Activated CD8-positive, alpha-beta memory T cell treated with anti-CD3 and anti-CD28 coated beads, Interleukin-2, amount 50 U/mL, for 24 hours (primary cell): Measurements from ENCODE around the gene CT47B1.
"Not testable (repeated sequence)": the region's sequence is repeated elsewhere in the genome, so short reads cannot be mapped to it uniquely, and the experiment has no call there.

Experiments used
- DNase-seq: peaks from one replicate; pipeline ENCODE4 v3.0.0-alpha.2; 2020; ENCODE audit errors: extremely low read depth

The CT47B1 gene

DNA sequence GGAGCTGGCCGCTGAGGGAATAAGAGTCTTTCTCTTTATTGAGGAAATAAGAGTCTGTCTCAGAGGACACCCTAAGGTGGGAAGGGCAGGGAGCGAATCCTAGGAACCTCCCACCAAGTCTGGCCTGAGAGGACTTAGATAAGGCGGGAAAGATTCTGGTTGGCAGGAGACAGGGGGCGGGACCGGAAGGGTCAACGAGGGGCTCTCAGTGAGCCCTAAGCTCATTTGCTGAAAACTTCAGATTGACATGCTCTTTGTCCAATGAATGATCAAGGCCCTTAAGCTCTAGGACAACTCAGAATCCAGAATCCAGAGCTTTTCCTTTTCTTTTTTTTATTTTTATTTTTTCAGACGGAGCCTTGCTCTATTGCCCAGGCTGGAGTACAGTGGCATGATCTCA is at the start of gene CT47B1:
CT47B1 (minus strand) TSS at position 101 of the 400 bp plus-strand sequence. CDS start 196 bp downstream, outside the sequence.
- DNase-seq = not testable (repeated sequence)

GRCh38 chrX:120874678-120875557 is 748 bp downstream of the CT47B1 start:
- no peak for DNase-seq

- no peak for DNase-seq
Observed at GRCh38 chrX:120857240-120857639, 18.4 kb downstream of the CT47B1 start.

- no peak for DNase-seq
Observed at GRCh38 chrX:120840827-120841226, 34.8 kb downstream of the CT47B1 start.

GRCh38 chrX:120839491-120839890 is 36.2 kb downstream of the CT47B1 start:
- DNase-seq = no peak

DNA sequence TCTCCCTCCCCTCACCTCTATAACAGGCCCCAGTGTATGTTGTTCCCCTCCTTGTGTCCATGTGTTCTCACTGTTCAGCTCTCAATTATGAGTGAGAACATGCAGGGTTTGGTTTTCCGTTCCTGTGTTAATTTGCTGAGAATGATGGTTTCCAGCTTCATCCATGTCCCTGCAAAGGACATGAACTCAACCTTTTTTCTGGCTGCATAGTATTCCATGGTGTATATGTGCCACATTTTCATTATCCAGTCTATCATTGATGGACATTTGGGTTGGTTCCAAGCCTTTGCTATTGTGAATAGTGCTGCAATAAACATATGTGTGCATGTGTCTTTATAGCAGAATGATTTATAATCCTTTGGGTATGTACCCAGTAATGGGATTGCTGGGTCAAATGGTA is 48.5 kb downstream of the CT47B1 start:
- DNase-seq = not testable (repeated sequence)

DNA sequence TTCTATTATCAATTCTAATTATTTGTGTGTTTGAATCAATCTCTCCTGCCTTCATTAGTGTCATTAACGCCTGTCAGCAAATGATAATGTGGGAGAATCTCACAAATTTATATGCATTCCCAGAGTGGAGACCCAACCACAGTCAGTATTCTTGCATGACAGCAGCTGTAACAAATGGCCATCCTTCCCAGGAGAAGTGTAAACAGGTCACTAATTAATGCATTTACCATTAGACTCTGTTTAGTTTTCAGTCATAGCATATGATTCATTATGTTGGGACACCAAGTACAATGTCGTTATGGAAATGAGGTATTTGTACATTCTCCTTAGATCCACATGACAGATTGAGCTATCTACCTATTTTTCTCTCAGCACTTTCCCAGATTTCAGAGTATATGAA is 50.5 kb downstream of the CT47B1 start:
- no peak for DNase-seq

DNA sequence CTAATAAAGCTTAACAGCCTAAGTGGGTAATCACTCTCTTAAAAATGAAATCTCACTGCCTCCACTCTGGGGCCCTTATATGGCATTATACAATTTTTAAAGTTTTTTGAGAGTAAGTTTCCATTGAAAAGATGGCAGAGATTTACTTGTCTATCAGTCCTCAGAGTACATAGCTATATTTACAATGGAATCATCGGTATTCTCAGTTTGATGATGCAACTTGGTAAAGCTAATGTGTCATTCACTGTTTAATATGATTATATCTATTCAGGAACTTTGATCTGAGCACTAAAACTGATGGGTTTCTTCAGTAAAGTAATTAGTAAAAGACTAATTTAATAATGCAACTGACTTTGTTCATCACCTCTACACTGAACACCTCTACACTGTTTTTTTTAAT is 51.6 kb downstream of the CT47B1 start:
- DNase-seq = no peak

DNA sequence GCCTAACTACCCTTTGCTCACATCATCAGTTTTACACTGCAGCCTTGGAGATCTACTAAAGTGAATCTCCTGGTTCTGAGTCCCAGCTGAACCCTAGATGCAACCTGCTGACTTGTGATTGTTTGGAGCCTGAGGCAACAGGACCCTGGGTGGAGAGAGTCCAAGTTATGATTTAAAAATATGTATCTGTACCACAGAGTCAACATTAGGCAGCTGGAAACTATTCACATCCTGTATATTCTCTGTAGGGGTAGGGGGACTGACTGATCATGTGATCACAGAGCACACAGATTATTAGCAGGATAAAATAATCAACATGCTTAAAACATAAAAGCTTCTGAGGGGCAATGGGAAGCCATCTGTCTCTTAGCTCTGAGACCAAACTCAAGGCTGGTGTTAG is 52.1 kb downstream of the CT47B1 start:
- DNase-seq = no peak
